Aorta (tissue), 5 donors: ENCODE results near the gene ZNF563. TPM values are rescaled to one million over a fixed set of nuclear protein-coding genes. Genes with fewer than 3 reads are reported as not detected.

Experiments used
- ATAC-seq: fragments of 200-7000 bp; cut with Tn5 transposase; one replicate; pipeline ENCODE4 v1.9.1; 2022; ENCODE audit warnings: moderate library complexity; ENCODE audit not compliant: low FRiP score
- DNase-seq, 2 donors: peaks; one replicate each; pipeline ENCODE4 v3.0.0-alpha.2; 2020
- H3K27ac ChIP-seq, 2 donors: one replicate each; pipeline ENCODE4 v1.5.1; 2013; ENCODE audit warnings: low read length in 2 of 2, mild to moderate bottlenecking in 2 of 2, moderate library complexity in 2 of 2, control low read depth in 1 of 2, inconsistent platforms in 1 of 2, low read depth in 1 of 2
- H3K27me3 ChIP-seq, 2 donors: one replicate each; pipeline ENCODE4 v1.6.1; 2013; ENCODE audit warnings: control low read depth in 1 of 2, low read length in 1 of 2, mild to moderate bottlenecking in 1 of 2, moderate library complexity in 1 of 2; ENCODE audit not compliant: insufficient read depth in 2 of 2, control insufficient read depth in 1 of 2
- H3K36me3 ChIP-seq, 2 donors: one replicate each; pipeline ENCODE4 v1.6.1; 2013; ENCODE audit warnings: control low read depth in 1 of 2, low read length in 1 of 2, mild to moderate bottlenecking in 1 of 2; ENCODE audit not compliant: insufficient read depth in 2 of 2, control insufficient read depth in 1 of 2
- H3K4me1 ChIP-seq, 2 donors: one replicate each; pipeline ENCODE4 v1.6.1; 2013; ENCODE audit warnings: low read length in 2 of 2, control low read depth in 1 of 2, mild to moderate bottlenecking in 1 of 2, moderate library complexity in 1 of 2; ENCODE audit not compliant: insufficient read depth in 2 of 2, control insufficient read depth in 1 of 2
- H3K4me3 ChIP-seq, 2 donors: one replicate each; pipeline ENCODE4 v1.5.1; 2013; ENCODE audit warnings: low read length in 2 of 2, control low read depth in 1 of 2, mild to moderate bottlenecking in 1 of 2
- H3K9me3 ChIP-seq: one replicate; pipeline ENCODE4 v1.6.1; 2013; ENCODE audit warnings: mild to moderate bottlenecking, low read length; ENCODE audit not compliant: control insufficient read depth
- WGBS, 2 donors: extraction: QIAGEN DNeasy Blood & Tissue Kit; methylation state at CpG; one replicate each; pipeline ENCODE4 v1.1.7; 2013; 5-methylcytosine and 5-hydroxymethylcytosine counted together
- intact Hi-C, 2 donors: fragments of 100-400 bp; cut with DNase I; formaldehyde crosslinking; loops; one replicate each; pipeline versions ENCODE4 v1.14.2 to v1.15.0; 2022
- polyA plus RNA-seq, 2 donors: library from polyadenylated mRNA; stranded (reverse); fragments of 200-250 nt; gene quantifications; one replicate each; pipeline ENCODE4 v1.2.3, GENCODE V29; 2013
- total RNA-seq, 2 donors: library from RNA; stranded (reverse); fragmentation: NEBNext Ultra II Directional; extraction: Animal tissue kit (Norgen Biotek cat#: 25700); gene quantifications; one replicate each; pipeline ENCODE4 v1.2.1, GENCODE V29; 2021
- donor health status: healthy with polysubstance abuse.
- donor health status: Bipolar disorder and iron deficiency.
- donor health status: DM: no; HTN: no; CAD: no.
- donor health status: DM: no; HTN: no; CAD: no.
- donor health status: DM: yes; HTN: yes; CAD: no.

Gene ZNF563
- total and polyA plus RNA-seq, 4 donors = 1.9 to 5.4 (median 2.4) TPM

- H3K36me3 ChIP-seq = no peaks in the 10 kb centered on the region
- H3K27ac ChIP-seq = no peak overlapping the region
- peak in 1 of 2 donors; percentile 71 for DNase-seq
- peaks cover 0 to 5% of the 10 kb centered on the region in 2 donors for H3K4me1 ChIP-seq
- H3K4me3 ChIP-seq = no peak overlapping the region
- ATAC-seq = no peak
- 97 to 99% methylated on average over 17 to 18 of the region's 18 CpGs for WGBS, 2 donors
- intact Hi-C loops = no loop called here
- H3K9me3 ChIP-seq = no peaks in the 10 kb centered on the region
- no peaks in the 10 kb centered on the region for H3K27me3 ChIP-seq
Measured at GRCh38 chr19:12284631-12285030, 48.8 kb downstream of the ZNF563 start.

DNA sequence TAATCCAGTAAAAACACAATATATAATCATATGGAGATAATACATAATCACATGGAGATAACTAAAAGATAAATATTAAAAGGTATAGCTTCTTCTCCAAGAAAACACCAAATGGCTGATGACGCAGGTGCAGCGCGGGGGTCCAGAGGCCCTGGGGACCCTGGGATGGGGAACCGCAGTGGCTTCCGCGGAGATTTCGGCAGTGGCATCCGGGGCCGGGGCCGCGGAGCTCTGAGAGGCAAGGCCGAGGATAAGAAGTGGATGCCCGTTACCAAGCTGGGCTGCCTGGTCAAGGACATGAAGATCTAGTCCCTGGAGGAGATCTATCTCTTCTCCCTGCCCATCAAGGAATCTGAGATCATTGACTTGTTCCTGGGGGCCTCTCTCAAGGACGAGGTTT is 49.2 kb downstream of the ZNF563 start:
- Histone ChIP-seq H3K36me3 (peaks cover 0 to 1% of the 10 kb centered on the region in 2 donors), H3K9me3 (no peaks in the 10 kb centered on the region), H3K27me3 (no peaks in the 10 kb centered on the region), H3K27ac (no peak overlapping the region), H3K4me1 (peaks cover 0 to 5% of the 10 kb centered on the region in 2 donors), H3K4me3 (no peak overlapping the region)
- DNase-seq (peak in 1 of 2 donors; percentile 35), ATAC-seq (no peak)
- WGBS, 2 donors = 95 to 97% methylated on average over 14 of the region's 14 CpGs
- intact Hi-C loops = no loop called here

DNA sequence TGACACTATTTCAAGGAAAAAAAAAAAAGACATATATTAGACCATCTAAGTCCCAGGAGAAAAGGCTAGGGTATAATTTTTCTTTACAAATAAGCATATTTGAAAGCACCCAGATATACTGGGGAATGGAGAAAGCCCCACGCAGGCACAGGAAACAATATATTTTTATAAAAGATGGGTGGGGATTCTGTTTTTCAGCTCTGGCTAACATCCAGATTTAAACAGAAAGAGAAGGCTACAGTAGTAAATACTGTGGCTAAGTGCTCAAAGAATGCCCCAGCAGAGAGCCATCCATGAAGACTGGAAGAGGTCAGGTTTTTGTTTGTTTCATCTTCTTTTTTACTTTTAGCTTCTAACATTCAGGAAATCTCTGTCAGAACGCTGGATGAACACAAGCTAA is 54.7 kb downstream of the ZNF563 start:
- H3K9me3 ChIP-seq = peaks cover 19% of the 10 kb centered on the region
- H3K4me1 ChIP-seq = no peaks in the 10 kb centered on the region
- no peak overlapping the region for H3K27ac ChIP-seq
- ATAC-seq (no peak), DNase-seq (no peak)
- intact Hi-C loops = no loop called here
- H3K4me3 ChIP-seq = no peak overlapping the region
- H3K27me3 ChIP-seq = no peaks in the 10 kb centered on the region
- H3K36me3 ChIP-seq = peaks cover 4 to 16% of the 10 kb centered on the region in 2 donors
- 61 to 63% methylated on average over 2 of the region's 2 CpGs for WGBS, 2 donors

DNA sequence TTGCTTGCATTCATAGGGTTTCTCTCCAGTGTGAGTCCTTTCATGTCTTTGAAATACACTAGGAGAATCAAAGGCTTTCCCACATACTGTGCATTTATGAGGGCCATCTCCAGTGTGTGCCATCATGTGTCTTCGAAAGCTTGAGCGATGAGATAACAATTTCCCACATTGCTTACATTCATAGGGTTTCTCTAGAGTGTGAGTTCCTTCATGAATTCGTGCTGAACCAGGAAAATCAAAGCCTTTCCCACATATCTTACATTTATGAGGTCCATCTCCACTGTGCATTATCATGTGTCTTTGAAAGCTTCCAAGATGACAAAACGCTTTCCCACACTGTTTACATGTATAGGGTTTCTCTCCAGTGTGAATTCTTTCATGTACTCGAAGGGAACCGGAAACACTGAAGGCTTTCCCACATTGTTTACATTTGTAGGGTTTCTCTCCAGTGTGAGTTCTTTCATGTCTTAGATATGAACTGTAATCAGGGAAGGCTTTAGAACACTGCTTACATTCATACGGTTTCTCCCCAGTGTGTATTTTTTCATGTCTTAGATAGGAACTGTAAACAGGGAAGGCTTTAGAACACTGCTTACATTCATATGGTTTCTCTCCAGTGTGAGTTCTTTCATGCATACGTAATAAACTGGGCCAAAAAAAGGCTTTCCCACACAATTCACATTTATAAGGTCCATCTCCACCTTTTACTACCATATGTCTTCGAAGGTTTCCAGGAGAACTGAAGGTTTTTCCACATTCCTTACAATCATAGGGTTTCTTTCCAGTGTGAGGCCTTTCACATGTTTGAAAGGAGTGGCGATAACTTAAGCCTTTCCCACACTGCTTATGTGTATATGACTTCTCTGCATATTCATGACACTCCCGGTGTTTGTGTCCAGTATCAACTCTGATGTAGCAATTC is 60.2 kb downstream of the ZNF563 start:
- WGBS, 2 donors = 98 to 99% methylated on average over 11 of the region's 11 CpGs
- H3K9me3 ChIP-seq = peaks cover 39% of the 10 kb centered on the region

GRCh38 chr19:12272386-12272785 is 61.0 kb downstream of the ZNF563 start:
- DNase-seq = no peak
- Histone ChIP-seq H3K4me1 (no peaks in the 10 kb centered on the region), H3K9me3 (peaks cover 36% of the 10 kb centered on the region), H3K27me3 (no peaks in the 10 kb centered on the region), H3K27ac (no peak overlapping the region), H3K4me3 (no peak overlapping the region), H3K36me3 (peaks cover 20 to 39% of the 10 kb centered on the region in 2 donors)
- 93 to 95% methylated on average over 5 of the region's 5 CpGs for WGBS, 2 donors
- ATAC-seq = no peak
- intact Hi-C loops = no loop called here

More for the DNA sequence above, 60.2 kb downstream of the ZNF563 start:
- Histone ChIP-seq H3K4me1 (no peaks in the 10 kb centered on the region), H3K4me3 (peak overlapping the region in 1 of 2 donors; percentile 11), H3K36me3 (peaks cover 20 to 39% of the 10 kb centered on the region in 2 donors), H3K27me3 (no peaks in the 10 kb centered on the region), H3K27ac (no peak overlapping the region)
- ATAC-seq = no peak
- intact Hi-C loops = no loop called here
- no peak for DNase-seq

GRCh38 chr19:12270854-12271253 is 62.6 kb downstream of the ZNF563 start:
- H3K27me3 ChIP-seq = no peaks in the 10 kb centered on the region
- H3K4me1 ChIP-seq = no peaks in the 10 kb centered on the region
- peaks cover 30% of the 10 kb centered on the region for H3K9me3 ChIP-seq
- intact Hi-C loops = no loop called here
- ATAC-seq (no peak), DNase-seq (no peak)
- H3K36me3 ChIP-seq = peaks cover 20 to 36% of the 10 kb centered on the region in 2 donors
- WGBS, 2 donors = 98 to 99% methylated on average over 2 of the region's 2 CpGs
- H3K27ac ChIP-seq = no peak overlapping the region
- no peak overlapping the region for H3K4me3 ChIP-seq

Other genes starting within 250 kb of the ZNF563 start
- 1 to 10 TPM; 3.8 to 6.8 TPM for gene ZNF20, start 193.3 kb downstream of the ZNF563 start, total RNA-seq
- gene ZNF20, start 193.3 kb downstream of the ZNF563 start, polyA plus RNA-seq = 1 to 10 TPM; 1.9 to 5.1 TPM
- 10 to 100 TPM in 1 of 2 donors, 1 to 10 TPM in 1; 5.1 to 11.0 TPM for gene ZNF625, start 176.9 kb downstream of the ZNF563 start, total RNA-seq
- 1 to 10 TPM; 2.3 to 2.4 TPM for gene ZNF625, start 176.9 kb downstream of the ZNF563 start, polyA plus RNA-seq
- gene ZNF136, start 170.5 kb downstream of the ZNF563 start, total RNA-seq = 10 to 100 TPM; 11.4 to 14.1 TPM
- 1 to 10 TPM; 3.3 to 4.6 TPM for gene ZNF136, start 170.5 kb downstream of the ZNF563 start, polyA plus RNA-seq
- 10 to 100 TPM; 13.9 to 19.9 TPM for gene ZNF44, start 38.8 kb downstream of the ZNF563 start, total RNA-seq
- gene ZNF44, start 38.8 kb downstream of the ZNF563 start, polyA plus RNA-seq = 1 to 10 TPM; 5.4 to 9.7 TPM
- gene ZNF442, start 32.0 kb upstream of the ZNF563 start, total RNA-seq = 1 to 10 TPM; 3.6 to 4.5 TPM
- gene ZNF442, start 32.0 kb upstream of the ZNF563 start, polyA plus RNA-seq = 1 to 10 TPM in 1 of 2 donors, under 1 TPM in 1; 0.67 to 2.1 TPM
- 1 to 10 TPM; 5.3 to 7.6 TPM for gene ZNF799, start 67.6 kb upstream of the ZNF563 start, total RNA-seq
- 1 to 10 TPM; 2.4 to 3.9 TPM for gene ZNF799, start 67.6 kb upstream of the ZNF563 start, polyA plus RNA-seq
- 1 to 10 TPM; 3.8 to 5.5 TPM for gene ZNF443, start 107.4 kb upstream of the ZNF563 start, total RNA-seq
- 1 to 10 TPM; 1.6 to 2.3 TPM for gene ZNF443, start 107.4 kb upstream of the ZNF563 start, polyA plus RNA-seq
- gene ZNF709, start 151.2 kb upstream of the ZNF563 start, total RNA-seq = 1 to 10 TPM; 5.1 to 5.8 TPM
- gene ZNF709, start 151.2 kb upstream of the ZNF563 start, polyA plus RNA-seq = 1 to 10 TPM in 1 of 2 donors, not detected in 1; 1.2 TPM
- 10 to 100 TPM; 12.0 to 15.4 TPM for gene ZNF564, start 217.8 kb upstream of the ZNF563 start, total RNA-seq
- 1 to 10 TPM; 5.5 to 8.4 TPM for gene ZNF564, start 217.8 kb upstream of the ZNF563 start, polyA plus RNA-seq